Measurements from ENCODE around the gene SMIM44.
"Not testable (repeated sequence)": the region's sequence is repeated elsewhere in the genome, so short reads cannot be mapped to it uniquely, and the experiment has no call there.

SMIM44 gene

GRCh38 chr19:3517638-3518037, 34.4 kb upstream of the SMIM44 start:
- no peak for DNase-seq (ENCODE audit: low spot score)

DNA sequence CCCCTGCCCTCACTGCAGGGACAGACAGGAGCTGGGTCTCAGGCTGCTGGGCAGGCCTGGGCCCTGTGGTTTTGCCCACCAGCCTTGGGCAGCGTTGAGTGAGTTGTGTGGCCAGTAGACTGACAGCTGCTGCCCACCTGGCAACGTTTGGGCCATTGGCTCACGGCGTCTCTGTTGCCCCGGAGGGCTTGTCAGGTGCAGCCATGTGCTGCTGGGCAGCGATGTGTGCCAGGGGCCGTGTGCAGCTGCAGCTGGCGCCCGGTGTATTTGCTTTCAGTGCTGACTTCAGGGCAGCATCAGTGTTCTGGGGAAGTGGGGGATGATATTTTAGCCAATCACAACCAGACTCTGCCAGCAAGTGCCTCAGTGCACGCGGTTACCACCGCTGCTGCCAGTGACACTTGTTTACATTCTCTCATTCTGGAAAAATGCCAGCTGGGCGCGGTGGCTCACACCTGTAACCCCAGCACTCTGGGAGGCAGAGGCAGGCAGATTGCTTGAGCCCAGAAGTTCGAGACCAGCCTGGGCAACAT, 33.5 kb upstream of the SMIM44 start:
- peak; percentile 72 for DNase-seq (ENCODE audit: low spot score)

DNA sequence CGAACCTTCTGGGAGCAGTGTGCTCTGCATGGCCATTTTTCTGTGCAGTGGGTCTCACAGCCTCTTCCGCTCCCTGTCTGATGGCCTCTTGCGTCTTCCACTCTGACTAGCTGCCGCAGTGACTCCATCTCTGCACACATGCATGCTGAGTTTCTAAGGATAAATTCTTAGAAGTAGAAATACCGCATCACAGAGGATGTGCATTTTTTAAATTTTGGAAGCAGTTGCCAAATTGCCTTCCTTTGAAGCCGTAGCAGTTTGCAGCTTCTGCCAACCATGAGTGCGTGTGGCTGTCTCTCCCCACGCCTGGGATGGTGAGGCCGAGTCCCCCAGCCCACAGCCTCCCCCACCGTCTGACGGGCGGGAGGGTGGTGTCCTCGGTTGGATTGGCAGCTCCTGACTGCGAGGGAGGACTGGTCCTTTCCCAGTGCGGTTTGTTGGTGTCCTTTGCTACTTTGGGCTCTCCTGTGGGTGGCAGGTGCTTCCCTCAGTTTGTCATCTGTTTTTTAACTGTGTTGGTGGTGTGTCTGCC, 32.7 kb upstream of the SMIM44 start:
- DNase-seq (ENCODE audit: low spot score), result no peak

DNA sequence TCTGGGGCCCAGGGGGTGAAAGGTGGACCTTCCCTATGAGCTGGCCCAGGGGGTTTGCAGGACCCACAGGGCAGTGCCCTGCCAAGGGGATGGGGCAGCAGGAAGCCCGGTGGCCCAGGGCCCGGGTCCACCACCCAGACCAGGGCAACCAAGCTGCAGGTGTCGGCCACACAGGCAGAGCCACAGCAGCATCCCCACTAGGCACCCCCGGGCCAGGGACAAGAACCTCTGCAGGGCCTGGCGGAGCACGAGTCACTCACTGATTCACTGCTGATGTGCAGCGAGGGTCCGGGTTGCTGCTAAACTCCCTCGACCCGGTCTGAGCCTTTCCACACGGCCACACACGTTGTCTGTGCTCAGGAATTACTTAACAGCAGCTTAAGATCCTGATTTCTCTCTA, 31.7 kb upstream of the SMIM44 start:
- DNase-seq (ENCODE audit: low spot score), result peak; percentile 24

DNA sequence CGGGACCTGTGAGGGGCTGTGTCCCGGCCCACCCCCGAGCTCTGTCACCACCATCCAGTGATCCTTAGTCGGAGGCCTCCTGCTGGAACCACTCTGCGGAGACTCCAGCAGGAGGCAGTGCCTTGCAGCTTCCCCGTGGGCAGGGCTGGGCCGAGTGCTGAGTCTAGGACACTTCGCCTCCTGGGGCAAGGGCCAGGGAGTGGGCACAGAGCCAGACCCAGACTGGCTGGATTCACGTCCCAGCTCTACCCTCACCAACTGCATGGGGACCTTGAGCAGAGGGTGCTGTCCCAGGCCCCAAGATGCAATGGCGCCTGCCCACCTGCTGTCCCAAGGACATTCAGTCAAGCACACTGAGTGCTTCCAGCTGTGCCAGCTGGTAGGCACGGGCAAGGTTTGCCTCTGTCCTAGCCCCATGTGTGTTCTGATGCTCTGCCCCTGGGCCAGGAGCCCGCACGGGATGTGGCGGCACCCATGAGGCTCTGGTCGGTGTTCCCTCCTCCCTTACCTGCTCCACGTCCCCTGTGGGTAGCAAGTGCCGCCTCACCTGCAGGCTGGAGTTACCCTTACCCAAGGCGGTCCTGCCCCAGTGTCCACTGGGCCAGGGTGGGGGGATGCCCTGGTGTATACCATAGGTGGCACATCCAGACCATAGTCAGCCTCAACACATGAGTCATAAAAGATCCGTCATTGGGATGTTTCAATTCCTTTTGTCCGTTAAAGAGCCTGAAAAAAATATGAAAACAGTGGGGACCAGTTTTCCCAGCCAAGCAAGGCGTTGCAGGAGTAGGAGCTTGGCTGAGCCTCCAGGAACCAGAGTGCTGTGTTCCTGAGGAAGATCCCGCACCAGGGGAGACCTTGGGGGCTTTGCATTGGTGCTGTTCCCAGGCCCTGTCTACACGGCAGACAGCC, 30.2 kb upstream of the SMIM44 start:
- DNase-seq (ENCODE audit: low spot score), result no peak

DNA sequence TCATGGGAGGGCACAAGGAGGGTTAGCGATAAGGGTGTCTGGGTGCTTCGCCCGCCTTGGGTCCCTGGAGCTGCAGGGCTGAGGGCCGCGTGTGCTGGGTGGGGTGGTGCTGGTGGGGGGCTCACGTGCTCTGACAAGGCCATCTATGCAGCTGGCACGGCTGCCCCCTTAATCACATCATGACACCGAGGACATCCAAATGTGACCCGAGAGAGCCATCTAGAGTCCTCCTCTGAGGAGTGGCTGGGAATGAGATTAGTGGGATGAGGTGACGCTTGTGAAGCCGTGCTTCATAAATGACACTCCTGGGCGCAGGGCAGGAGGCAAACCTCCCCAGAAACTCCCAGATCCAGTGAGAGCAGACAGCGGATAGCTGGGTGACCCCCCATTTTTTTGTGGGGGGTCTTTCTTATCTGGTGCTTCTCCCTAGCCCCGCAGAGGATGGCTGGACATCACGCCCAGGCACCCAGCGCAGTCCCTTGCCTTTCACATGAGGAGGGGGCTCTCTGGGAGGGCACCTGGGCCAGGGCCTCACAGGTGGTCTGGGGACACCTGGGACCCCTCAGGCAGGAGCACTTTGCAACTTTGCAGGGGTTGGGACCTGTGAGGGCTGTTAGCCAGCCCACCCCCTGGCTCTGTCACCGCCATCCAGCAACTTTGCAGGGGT, 29.5 kb upstream of the SMIM44 start:
- no peak for DNase-seq (ENCODE audit: low spot score)

- DNase-seq (ENCODE audit: low spot score), result no peak
Observed at GRCh38 chr19:3511506-3512251, 28.4 kb upstream of the SMIM44 start.

DNA sequence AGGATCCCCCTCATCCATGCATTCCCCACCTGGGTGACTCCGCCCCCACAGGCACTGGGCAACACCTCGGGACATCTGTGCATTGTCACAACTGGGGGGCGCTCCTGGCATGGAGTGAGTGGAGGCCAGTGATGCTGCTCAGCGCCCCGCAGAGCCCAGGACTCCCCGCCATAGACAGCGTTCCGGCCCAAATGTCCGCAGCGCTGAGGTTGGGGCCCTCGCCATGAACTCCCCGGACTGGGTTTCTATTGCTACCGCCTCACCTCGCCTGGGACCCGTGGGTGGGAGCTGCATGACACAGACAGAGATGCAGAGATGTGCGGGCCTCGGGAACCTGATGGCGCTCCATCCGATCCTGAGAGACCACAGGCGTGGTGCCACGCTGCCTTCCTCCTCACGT, 27.5 kb upstream of the SMIM44 start:
- DNase-seq (ENCODE audit: low spot score), result no peak

GRCh38 chr19:3509566-3509989, 26.3 kb upstream of the SMIM44 start:
- DNase-seq (ENCODE audit: low spot score), result peak; percentile 88

DNA sequence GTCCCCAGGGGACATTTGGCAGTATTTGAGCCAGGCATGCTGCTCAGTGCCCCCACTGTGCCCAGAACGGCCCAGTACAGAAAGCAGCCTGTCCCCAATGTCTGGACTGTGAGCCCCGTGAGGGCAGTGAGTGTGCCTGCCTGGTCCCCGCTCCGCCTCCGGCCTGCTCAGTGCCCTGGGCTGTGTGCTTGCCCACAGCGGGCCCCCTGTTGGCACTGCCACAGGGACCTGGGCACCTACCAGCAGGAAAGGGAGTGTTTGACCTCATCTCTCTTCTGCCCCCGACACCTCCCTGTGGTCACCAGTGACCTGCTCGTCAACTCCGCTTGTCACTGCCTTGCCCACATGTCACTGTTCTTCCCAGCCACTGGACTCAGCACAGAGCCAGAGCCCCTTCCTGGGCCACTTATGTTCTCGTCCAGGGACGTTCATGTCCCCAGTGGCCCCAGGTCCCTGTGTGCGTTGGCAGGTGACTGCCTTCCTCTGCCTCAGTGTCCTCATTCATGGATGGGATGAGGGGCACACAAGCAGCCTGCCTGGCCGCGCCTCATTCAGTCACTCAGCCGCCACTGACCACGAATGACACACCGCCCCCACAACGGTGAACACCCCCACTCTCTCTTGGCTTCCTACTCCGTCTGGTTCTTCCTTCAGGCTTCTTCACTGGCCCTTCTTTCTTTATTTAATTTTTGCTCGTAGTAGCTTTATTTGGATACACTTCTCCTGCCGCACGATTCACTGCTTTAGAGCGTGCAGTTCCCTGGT, 25.7 kb upstream of the SMIM44 start:
- peak; percentile 39 for DNase-seq (ENCODE audit: low spot score)

- DNase-seq (ENCODE audit: low spot score), result not testable (repeated sequence)
Observed at GRCh38 chr19:3508121-3508661, 24.9 kb upstream of the SMIM44 start.

DNA sequence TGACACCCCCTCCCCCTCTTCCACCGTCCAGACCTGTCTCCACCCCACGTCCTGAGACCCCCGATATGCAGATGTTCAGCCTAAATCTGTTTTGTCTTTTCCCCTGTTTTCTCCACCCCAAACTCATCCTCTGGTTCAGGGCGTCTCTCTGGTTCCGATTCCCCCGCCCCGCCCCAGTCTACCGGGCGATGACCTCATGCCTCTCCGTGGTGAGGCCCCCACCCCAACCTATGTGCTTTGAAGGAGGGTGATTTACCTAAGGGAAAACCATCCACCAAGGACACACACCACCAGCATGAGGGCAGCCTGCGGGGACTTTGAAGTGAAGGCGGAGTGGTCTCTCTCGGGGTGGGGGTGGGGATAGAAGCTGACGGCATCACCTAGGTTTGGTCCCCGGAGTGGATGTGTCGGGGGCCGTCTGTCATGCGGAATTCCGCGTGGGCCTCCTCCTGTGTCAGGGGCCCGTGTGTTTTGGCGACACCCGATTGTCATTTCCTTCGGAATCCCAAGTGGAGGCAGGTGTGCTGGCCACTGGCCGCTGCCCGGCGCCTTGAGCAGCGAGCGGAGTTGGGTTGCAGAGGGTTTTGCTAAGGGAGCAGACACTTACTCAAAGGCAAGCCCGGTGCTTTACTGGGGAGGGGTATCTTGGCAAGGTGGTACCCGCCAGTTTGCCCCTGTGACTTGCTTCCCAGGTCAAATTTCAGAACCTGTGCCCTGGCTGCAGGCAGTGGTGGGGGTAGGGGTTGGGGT, 24.3 kb upstream of the SMIM44 start:
- DNase-seq (ENCODE audit: low spot score), result peak; percentile 30

GRCh38 chr19:3506384-3507340, 23.4 kb upstream of the SMIM44 start:
- peak; percentile 37 for DNase-seq (ENCODE audit: low spot score)

DNA sequence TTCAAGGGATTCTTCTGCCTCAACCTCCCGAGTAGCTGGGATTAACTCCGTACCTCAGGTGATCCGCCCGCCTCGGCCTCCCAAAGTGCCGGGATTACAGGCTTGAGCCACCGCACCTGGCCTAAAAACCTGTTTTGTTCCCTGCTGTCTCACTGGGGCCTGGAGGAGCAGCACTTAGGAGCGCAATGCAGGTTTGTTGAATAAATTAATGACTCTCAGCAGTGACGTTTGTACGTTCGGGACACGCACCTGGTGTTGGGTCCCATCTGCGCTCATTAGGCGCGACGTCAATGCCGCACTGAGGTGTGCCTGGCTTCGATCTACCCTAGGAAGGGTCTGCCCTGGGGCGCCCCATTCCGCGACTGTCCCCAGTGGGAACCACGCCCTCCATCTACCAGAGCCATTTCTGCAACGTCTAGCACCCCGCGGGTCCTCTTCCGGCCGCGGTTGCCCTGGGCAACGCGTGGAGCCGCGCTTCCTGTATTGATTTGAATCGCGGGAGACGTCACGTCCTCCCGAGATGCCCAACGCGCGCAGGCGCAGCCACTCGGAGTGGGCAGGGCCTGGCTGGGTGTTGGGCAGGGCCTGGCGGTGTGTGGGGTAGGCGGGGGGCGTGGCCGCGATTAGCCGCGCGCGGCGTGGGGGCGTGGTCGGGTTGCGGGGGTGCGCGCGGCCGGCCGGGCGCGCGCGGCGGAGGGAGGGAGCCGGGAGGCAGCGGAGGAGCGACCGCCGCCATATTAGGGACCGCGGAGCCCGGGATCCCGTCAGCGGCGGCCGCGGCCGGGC, 22.6 kb upstream of the SMIM44 start, which contains the start of gene FZR1:
Gene FZR1, plus strand, starts transcription at position 714 of the 786 bp plus-strand sequence. CDS start 16,679 bp downstream, outside the sequence.
- DNase-seq (ENCODE audit: low spot score), result peak; percentile 99

DNA sequence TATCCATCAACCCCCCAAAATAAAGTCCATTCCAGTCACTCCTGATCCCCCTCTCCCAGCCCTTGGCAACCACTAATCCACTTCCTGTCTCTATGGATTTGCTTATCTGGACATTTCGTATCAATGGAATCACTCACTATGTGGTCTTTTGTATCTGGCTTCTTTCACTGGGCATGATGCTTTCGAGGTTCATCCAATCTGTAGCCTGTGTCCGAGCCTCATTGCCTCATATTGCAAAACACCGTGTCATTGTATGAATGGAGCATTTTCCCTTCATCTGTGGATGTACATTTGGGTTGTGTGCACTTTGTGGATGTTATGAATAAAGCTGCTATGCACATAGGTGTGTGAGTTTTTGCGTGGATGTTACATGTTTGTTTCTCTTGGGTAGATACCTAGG, 21.5 kb upstream of the SMIM44 start:
- no peak for DNase-seq (ENCODE audit: low spot score)

DNA sequence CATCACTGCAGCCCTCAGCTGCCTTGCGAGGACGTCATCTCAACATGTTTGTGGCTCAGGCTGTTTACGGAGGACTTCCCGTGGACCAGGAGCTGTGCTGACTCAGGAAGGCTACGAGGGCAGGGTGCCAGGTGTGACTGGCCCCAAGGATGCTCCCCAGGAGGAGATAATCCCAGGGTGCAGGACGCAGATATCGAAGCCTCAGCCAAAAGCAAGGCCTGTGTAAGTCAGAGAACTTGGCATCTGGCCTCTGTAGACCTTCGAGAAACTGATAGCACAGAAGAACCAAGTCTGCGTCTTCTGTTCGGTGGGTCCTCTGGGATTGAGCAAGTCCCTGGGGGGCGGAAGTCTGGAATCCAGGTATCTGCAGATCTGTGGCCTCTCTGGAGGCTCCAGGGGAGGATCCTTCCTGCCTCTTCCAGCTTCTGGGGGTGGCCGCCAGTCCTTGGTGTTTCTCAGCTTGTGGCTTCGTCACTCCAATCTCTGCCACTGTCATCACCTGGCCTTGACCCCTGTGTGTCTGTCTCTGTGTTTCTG, 19.9 kb upstream of the SMIM44 start:
- DNase-seq (ENCODE audit: low spot score), result peak; percentile 23

DNA sequence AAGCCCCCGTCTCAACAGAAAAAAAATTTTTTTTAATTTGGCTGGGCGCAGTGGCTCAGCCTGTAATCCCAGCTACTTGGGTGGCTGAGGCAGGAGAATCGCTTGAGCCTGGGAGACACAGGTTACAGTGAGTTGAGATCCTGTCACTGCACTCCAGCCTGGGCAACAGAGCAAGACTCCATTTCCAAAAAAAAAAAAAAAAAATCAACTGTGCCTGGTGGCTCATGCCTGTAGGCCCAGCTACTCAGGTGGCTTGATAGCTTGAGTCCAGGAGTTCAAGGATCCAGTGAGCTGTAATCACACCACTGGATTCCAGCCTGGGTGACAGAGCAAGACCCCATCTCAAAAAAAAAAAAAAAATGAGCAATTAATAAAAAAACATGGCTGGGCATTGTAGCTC, 18.5 kb upstream of the SMIM44 start:
- DNase-seq (ENCODE audit: low spot score), result no peak

Data from kidney tubule cell (primary cell).